ENCODE results near the gene MB21D2. TPM values are rescaled to one million over a fixed set of nuclear protein-coding genes. Genes with fewer than 3 reads are reported as not detected.

Gene MB21D2
- total RNA-seq, 4 donors from 2014 or later, result 3.5 to 18.2 (median 5.2) TPM

DNA sequence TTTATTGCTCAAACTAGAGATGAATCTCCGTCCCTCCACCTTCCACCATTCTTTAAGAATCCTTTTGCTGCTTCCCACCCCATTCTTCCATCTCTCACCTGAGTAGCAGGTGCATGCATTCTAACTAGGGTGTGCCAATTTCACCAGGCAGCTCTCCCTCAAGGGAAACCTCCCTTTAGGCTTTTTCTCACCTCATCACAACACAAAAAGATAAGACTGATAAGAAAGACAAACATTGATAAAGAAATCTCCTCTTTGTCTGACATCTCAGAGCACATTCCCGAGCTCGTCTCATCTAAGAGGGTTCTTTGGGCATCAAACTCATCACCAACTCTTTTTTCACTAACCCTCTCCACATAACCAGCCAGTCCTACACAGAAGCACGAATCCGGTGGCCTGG, 23.0 kb downstream of the MB21D2 start:
- ATAC-seq (ENCODE audit: low FRiP score) (no peak), DNase-seq (ENCODE audit: low spot score) (no peak)
- TF ChIP-seq, protein P1, sequence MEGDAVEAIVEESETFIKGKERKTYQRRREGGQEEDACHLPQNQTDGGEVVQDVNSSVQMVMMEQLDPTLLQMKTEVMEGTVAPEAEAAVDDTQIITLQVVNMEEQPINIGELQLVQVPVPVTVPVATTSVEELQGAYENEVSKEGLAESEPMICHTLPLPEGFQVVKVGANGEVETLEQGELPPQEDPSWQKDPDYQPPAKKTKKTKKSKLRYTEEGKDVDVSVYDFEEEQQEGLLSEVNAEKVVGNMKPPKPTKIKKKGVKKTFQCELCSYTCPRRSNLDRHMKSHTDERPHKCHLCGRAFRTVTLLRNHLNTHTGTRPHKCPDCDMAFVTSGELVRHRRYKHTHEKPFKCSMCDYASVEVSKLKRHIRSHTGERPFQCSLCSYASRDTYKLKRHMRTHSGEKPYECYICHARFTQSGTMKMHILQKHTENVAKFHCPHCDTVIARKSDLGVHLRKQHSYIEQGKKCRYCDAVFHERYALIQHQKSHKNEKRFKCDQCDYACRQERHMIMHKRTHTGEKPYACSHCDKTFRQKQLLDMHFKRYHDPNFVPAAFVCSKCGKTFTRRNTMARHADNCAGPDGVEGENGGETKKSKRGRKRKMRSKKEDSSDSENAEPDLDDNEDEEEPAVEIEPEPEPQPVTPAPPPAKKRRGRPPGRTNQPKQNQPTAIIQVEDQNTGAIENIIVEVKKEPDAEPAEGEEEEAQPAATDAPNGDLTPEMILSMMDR (IDR thresholded peaks at IDR 0.05), result no peak

DNA sequence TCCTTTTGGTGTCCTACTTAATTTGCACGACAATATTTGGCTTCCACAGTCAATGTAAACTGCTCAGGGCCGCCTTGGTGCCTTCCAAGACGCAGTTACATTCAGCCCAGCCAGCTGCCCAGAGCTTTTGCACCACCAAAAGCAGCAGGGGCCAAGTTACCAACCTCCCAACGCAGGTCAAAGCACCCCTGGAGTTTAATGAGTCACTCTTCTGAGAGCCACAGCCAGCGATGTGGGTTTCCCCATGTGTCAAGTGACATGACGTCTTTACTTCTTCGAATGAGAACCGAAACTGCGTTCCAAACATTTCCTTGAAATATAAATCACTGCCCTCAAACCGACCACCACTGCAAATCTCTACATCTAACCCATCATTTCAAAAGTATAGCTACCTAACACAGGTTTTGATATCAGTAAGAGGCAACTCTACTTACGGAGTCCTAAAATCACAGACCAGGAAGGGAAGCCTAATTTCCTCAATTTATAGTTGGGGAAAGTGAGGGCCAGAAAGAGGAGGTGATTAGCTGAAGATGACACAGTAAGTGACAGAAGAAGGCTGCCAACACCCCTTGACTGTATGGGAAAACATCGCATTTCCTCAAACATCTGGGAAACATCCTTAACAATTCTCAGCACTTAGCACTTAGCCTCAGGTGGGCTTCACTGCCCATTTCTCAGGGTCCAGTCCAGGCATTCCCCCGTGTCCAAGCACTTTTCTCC, 24.5 kb downstream of the MB21D2 start:
- TF ChIP-seq, protein P1 (IDR thresholded peaks at IDR 0.05), result no peak
- DNase-seq (ENCODE audit: low spot score), result no peak
- peak; percentile 25 for ATAC-seq (ENCODE audit: low FRiP score)

DNA sequence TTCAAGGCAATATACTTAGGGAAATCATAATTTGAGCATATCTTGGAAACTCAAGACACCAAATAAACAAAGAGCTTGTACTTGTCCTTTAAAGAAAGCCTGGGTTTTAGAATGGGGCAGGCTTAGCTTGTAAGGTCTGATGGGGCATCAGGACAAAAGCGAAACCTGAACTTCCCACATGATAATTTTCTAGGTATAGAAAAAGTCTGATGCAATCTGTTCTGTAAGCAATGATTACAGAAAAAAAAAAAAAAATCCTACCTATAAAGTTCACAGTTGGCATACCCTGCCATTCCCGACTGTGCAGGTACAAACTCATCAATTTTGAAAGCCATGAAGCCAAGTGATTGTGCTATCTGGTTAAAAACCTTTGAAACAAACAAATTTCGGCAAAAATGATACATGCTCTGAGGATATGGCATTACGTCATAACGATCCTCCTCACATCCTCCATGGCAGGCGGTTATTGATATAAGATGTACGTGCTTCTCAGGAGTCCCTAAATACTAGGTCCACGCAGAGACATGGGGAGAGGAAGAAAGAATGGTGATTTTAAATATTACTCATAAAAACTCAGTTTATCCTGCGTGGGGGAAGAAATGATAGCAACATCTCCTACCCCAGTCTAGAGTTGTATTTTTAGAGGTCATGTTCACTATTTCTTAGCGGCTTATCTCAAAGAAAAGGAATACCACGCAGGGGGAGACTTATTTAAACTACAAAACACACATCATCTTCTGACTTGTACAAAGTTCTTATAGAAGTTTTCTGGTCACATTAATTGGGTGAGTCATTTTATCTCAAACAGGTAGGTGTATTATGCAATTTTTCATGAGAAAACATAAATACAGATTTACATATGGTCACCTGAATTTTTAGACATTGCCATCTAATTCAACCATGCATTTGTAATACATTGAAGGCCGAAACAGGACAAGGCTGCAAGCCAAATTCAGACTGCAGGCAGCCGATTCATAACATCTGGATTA, 27.0 kb downstream of the MB21D2 start:
- no peak for ATAC-seq (ENCODE audit: low FRiP score)
- DNase-seq (ENCODE audit: low spot score), result no peak
- TF ChIP-seq, protein P1 (IDR thresholded peaks at IDR 0.05), result no peak

GRCh38 chr3:192889679-192890078, 28.0 kb downstream of the MB21D2 start:
- ATAC-seq (ENCODE audit: low FRiP score), result no peak
- no peak for DNase-seq (ENCODE audit: low spot score)
- TF ChIP-seq, protein P1 (IDR thresholded peaks at IDR 0.05), result no peak

- TF ChIP-seq, protein P1 (IDR thresholded peaks at IDR 0.05), result no peak
- no peak for ATAC-seq (ENCODE audit: low FRiP score)
- no peak for DNase-seq (ENCODE audit: low spot score)
Measured at GRCh38 chr3:192888190-192888589, 29.5 kb downstream of the MB21D2 start.

DNA sequence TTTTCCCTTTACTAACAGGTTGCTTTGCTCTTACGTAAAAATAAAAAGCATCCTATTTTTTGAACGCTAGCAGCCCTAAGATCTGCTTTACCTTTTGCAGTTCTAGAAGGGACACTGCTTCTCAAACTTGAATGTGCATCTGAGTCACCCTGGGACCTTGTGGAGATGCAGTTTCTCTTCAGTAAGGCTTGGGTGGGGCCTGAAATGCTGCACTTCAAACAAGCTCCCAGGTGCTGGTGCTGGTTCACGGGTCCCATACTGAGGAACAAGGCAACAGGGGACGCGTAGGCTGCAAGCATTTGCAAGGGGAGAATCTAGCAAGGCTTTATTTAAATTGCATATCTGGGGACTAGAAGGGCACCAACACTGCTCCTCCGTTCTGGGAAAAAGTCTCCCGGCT, 30.0 kb downstream of the MB21D2 start:
- ATAC-seq (ENCODE audit: low FRiP score) (no peak), DNase-seq (ENCODE audit: low spot score) (no peak)
- TF ChIP-seq, protein P1 (IDR thresholded peaks at IDR 0.05), result no peak

Measured in omental fat pad (tissue), 4 donors.